Peyer's patch (tissue), 4 donors: Measurements from ENCODE around the gene NKTR.

Source experiments
- CTCF ChIP-seq, 6 experiments: fragments of 450-650 bp in 4 of 6; fragments of 200-600 bp in 2 of 6; sonication (generic) in 1 of 6; IDR thresholded peaks; one replicate each; pipeline ENCODE4 v1.5.1; 2017 to 2019; ENCODE audit warnings: antibody characterized with exemption in 6 of 6, mild to moderate bottlenecking in 3 of 6, moderate library complexity in 1 of 6
- POLR2A ChIP-seq, 2 donors: fragments of 450-650 bp; IDR thresholded peaks; one replicate each; pipeline ENCODE4 v1.5.1; 2017; ENCODE audit warnings: antibody characterized with exemption in 2 of 2, mild to moderate bottlenecking in 2 of 2, moderate library complexity in 2 of 2

GRCh38 chr3:42601896-42602581 lies 1.6 kb downstream of the NKTR start:
- peak in 3 of 6 experiments; percentile 15 to 61 (median 21) for TF ChIP-seq CTCF (IDR thresholded peaks at IDR 0.05)
- TF ChIP-seq POLR2A (IDR thresholded peaks at IDR 0.05), result no peak
